Activated T-cell treated with anti-CD3 and anti-CD28 coated beads, Interleukin-2, amount 50 U/mL, for 72 hours (primary cell): ENCODE results near the gene BTG1. TPM values are rescaled to one million over a fixed set of nuclear protein-coding genes. Genes with fewer than 3 reads are reported as not detected.

Experiments
- ATAC-seq, 2 donors: fragments of 150-1000 bp; cut with Tn5 transposase; replicated peaks in 1 of 2; 2 replicates each; pipeline ENCODE4 v1.10.0; 2021; ENCODE audit warnings: moderate library complexity in 2 of 2, mild to moderate bottlenecking in 1 of 2
- DNase-seq, 2 donors: peaks; one replicate each; pipeline ENCODE4 v3.0.0; 2021 to 2022; ENCODE audit warnings: mixed read lengths in 1 of 2
- H3K27ac Mint-ChIP-seq: one replicate; pipeline ENCODE4 v1.8.0; 2022; ENCODE audit warnings: mild to moderate bottlenecking, moderate library complexity, mixed read lengths
- H3K27me3 Mint-ChIP-seq: one replicate; pipeline ENCODE4 v1.8.0; 2022; ENCODE audit warnings: low read depth, mixed read lengths
- H3K36me3 Mint-ChIP-seq, 2 donors: one replicate each; pipeline ENCODE4 v1.8.0; 2022; ENCODE audit warnings: mixed read lengths in 2 of 2, mild to moderate bottlenecking in 1 of 2; ENCODE audit not compliant: insufficient read depth in 2 of 2
- H3K4me1 Mint-ChIP-seq: one replicate; pipeline ENCODE4 v1.8.0; 2022; ENCODE audit warnings: low read depth, mixed read lengths
- H3K4me3 Mint-ChIP-seq, 2 donors: one replicate each; pipeline ENCODE4 v1.8.0; 2022; ENCODE audit warnings: mild to moderate bottlenecking in 2 of 2, mixed read lengths in 2 of 2, moderate library complexity in 2 of 2
- H3K9me3 Mint-ChIP-seq, 2 donors: one replicate each; pipeline ENCODE4 v1.8.0; 2022; ENCODE audit warnings: mixed read lengths in 2 of 2
- total RNA-seq, 2 donors: library from RNA; stranded (reverse); gene quantifications; one replicate each; pipeline ENCODE4 v1.2.3, GENCODE V29; 2022

The BTG1 gene
- total RNA-seq, result 100 to 1,000 TPM; 258 to 337 TPM

GRCh38 chr12:92145731-92146496, at the start of gene BTG1:
BTG1 (minus strand) TSS chr12:92145846; CDS start chr12:92145535, 311 bp downstream.
- Mint-ChIP-seq H3K4me3 (peak within 1 kb of the TSS; percentile 98), H3K36me3 (peaks cover 18 to 51% of the 10 kb centered on the region in 2 donors), H3K27ac (peak within 1 kb of the TSS; percentile 99), H3K27me3 (no peaks in the 10 kb centered on the region), H3K4me1 (peaks cover 35% of the 10 kb centered on the region), H3K9me3 (no peaks in the 10 kb centered on the region)
- DNase-seq (peak; percentile 98 to 99), ATAC-seq (peak; percentile 74 to 75)

GRCh38 chr12:92194561-92194960, 48.9 kb upstream of the BTG1 start:
- H3K9me3 Mint-ChIP-seq, result peaks cover 0 to 2% of the 10 kb centered on the region in 2 donors
- H3K27me3 Mint-ChIP-seq, result no peaks in the 10 kb centered on the region
- ATAC-seq, result no peak
- no peak for DNase-seq
- peaks cover 0 to 5% of the 10 kb centered on the region in 2 donors for H3K36me3 Mint-ChIP-seq
- no peaks in the 10 kb centered on the region for H3K4me1 Mint-ChIP-seq
- H3K4me3 Mint-ChIP-seq, result no peak overlapping the region
- H3K27ac Mint-ChIP-seq, result no peak overlapping the region

GRCh38 chr12:92193846-92194245, 48.2 kb upstream of the BTG1 start:
- no peak overlapping the region for H3K4me3 Mint-ChIP-seq
- ATAC-seq (no peak), DNase-seq (no peak)

GRCh38 chr12:92193063-92193462, 47.4 kb upstream of the BTG1 start:
- no peak overlapping the region for H3K4me3 Mint-ChIP-seq
- no peaks in the 10 kb centered on the region for H3K27me3 Mint-ChIP-seq
- H3K27ac Mint-ChIP-seq, result no peak overlapping the region
- ATAC-seq (no peak), DNase-seq (no peak)
- H3K9me3 Mint-ChIP-seq, result peaks cover 0 to 2% of the 10 kb centered on the region in 2 donors
- H3K36me3 Mint-ChIP-seq, result peaks cover 0 to 5% of the 10 kb centered on the region in 2 donors
- no peaks in the 10 kb centered on the region for H3K4me1 Mint-ChIP-seq

More at GRCh38 chr12:92193846-92194245, 48.2 kb upstream of the BTG1 start:
- no peaks in the 10 kb centered on the region for H3K27me3 Mint-ChIP-seq
- peaks cover 0 to 5% of the 10 kb centered on the region in 2 donors for H3K36me3 Mint-ChIP-seq
- peaks cover 0 to 2% of the 10 kb centered on the region in 2 donors for H3K9me3 Mint-ChIP-seq
- no peaks in the 10 kb centered on the region for H3K4me1 Mint-ChIP-seq
- H3K27ac Mint-ChIP-seq, result no peak overlapping the region

- H3K9me3 Mint-ChIP-seq, result peaks cover 0 to 2% of the 10 kb centered on the region in 2 donors
- no peaks in the 10 kb centered on the region for H3K4me1 Mint-ChIP-seq
- DNase-seq (no peak), ATAC-seq (no peak)
- no peaks in the 10 kb centered on the region for H3K27me3 Mint-ChIP-seq
- peaks cover 0 to 5% of the 10 kb centered on the region in 2 donors for H3K36me3 Mint-ChIP-seq
- H3K4me3 Mint-ChIP-seq, result no peak overlapping the region
- no peak overlapping the region for H3K27ac Mint-ChIP-seq
Observed at GRCh38 chr12:92192360-92192759, 46.7 kb upstream of the BTG1 start.

- Mint-ChIP-seq H3K9me3 (peaks cover 0 to under 1% of the 10 kb centered on the region in 2 donors), H3K36me3 (peaks cover 0 to under 1% of the 10 kb centered on the region in 2 donors), H3K27me3 (no peaks in the 10 kb centered on the region), H3K4me3 (no peak overlapping the region), H3K4me1 (peaks cover 10% of the 10 kb centered on the region), H3K27ac (no peak overlapping the region)
- DNase-seq (no peak), ATAC-seq (no peak)
Observed at GRCh38 chr12:92191061-92191460, 45.4 kb upstream of the BTG1 start.

GRCh38 chr12:92188517-92189188, 43.0 kb upstream of the BTG1 start:
- DNase-seq (no peak), ATAC-seq (no peak)
- peaks cover 34% of the 10 kb centered on the region for H3K4me1 Mint-ChIP-seq
- no peaks in the 10 kb centered on the region for H3K36me3 Mint-ChIP-seq
- no peak overlapping the region for H3K27ac Mint-ChIP-seq
- no peak overlapping the region for H3K4me3 Mint-ChIP-seq
- H3K27me3 Mint-ChIP-seq, result no peaks in the 10 kb centered on the region
- no peaks in the 10 kb centered on the region for H3K9me3 Mint-ChIP-seq

GRCh38 chr12:92186038-92186470, 40.4 kb upstream of the BTG1 start:
- H3K27me3 Mint-ChIP-seq, result no peaks in the 10 kb centered on the region
- peak overlapping the region; percentile 78 for H3K27ac Mint-ChIP-seq
- no peaks in the 10 kb centered on the region for H3K36me3 Mint-ChIP-seq
- no peak for ATAC-seq
- no peaks in the 10 kb centered on the region for H3K9me3 Mint-ChIP-seq
- H3K4me3 Mint-ChIP-seq, result peak overlapping the region; percentile 68 to 83
- no peak for DNase-seq
- H3K4me1 Mint-ChIP-seq, result peaks cover 37% of the 10 kb centered on the region

GRCh38 chr12:92185052-92185451, 39.4 kb upstream of the BTG1 start:
- Mint-ChIP-seq H3K27ac (no peak overlapping the region), H3K27me3 (no peaks in the 10 kb centered on the region), H3K4me1 (peaks cover 37% of the 10 kb centered on the region), H3K9me3 (no peaks in the 10 kb centered on the region), H3K4me3 (peak overlapping the region; percentile 48 to 68), H3K36me3 (no peaks in the 10 kb centered on the region)
- peak; percentile 27 to 29 for DNase-seq
- ATAC-seq, result peak; percentile 98 to 99

GRCh38 chr12:92183575-92183974, 37.9 kb upstream of the BTG1 start:
- DNase-seq, result no peak

GRCh38 chr12:92178340-92178739, 32.7 kb upstream of the BTG1 start:
- no peak for ATAC-seq
- Mint-ChIP-seq H3K36me3 (no peaks in the 10 kb centered on the region), H3K4me3 (no peak overlapping the region), H3K4me1 (peaks cover 3% of the 10 kb centered on the region), H3K27ac (no peak overlapping the region), H3K9me3 (no peaks in the 10 kb centered on the region), H3K27me3 (no peaks in the 10 kb centered on the region)
- DNase-seq, result no peak

More at GRCh38 chr12:92183575-92183974, 37.9 kb upstream of the BTG1 start:
- H3K9me3 Mint-ChIP-seq, result no peaks in the 10 kb centered on the region
- H3K4me3 Mint-ChIP-seq, result no peak overlapping the region
- no peaks in the 10 kb centered on the region for H3K27me3 Mint-ChIP-seq
- H3K4me1 Mint-ChIP-seq, result peaks cover 37% of the 10 kb centered on the region
- H3K27ac Mint-ChIP-seq, result no peak overlapping the region
- no peaks in the 10 kb centered on the region for H3K36me3 Mint-ChIP-seq
- ATAC-seq, result no peak

GRCh38 chr12:92176646-92177045, 31.0 kb upstream of the BTG1 start:
- Mint-ChIP-seq H3K27ac (no peak overlapping the region), H3K4me1 (peaks cover 13% of the 10 kb centered on the region)

GRCh38 chr12:92175961-92176360, 30.3 kb upstream of the BTG1 start:
- Mint-ChIP-seq H3K27me3 (no peaks in the 10 kb centered on the region), H3K27ac (no peak overlapping the region), H3K4me3 (no peak overlapping the region), H3K36me3 (no peaks in the 10 kb centered on the region), H3K9me3 (no peaks in the 10 kb centered on the region), H3K4me1 (peaks cover 13% of the 10 kb centered on the region)
- ATAC-seq, result no peak
- no peak for DNase-seq

More at GRCh38 chr12:92176646-92177045, 31.0 kb upstream of the BTG1 start:
- H3K9me3 Mint-ChIP-seq, result no peaks in the 10 kb centered on the region
- no peak overlapping the region for H3K4me3 Mint-ChIP-seq
- no peaks in the 10 kb centered on the region for H3K27me3 Mint-ChIP-seq
- ATAC-seq (no peak), DNase-seq (no peak)
- H3K36me3 Mint-ChIP-seq, result no peaks in the 10 kb centered on the region
